Measurements from ENCODE around the gene USP6NL. TPM values are rescaled to one million over a fixed set of nuclear protein-coding genes. Genes with fewer than 3 reads are reported as not detected.

USP6NL gene
- total and polyA plus RNA-seq, 2 of the 13 experiments (the other 11 are each of a cell fraction or from before 2014, with no cell fraction given), result 10.5 to 22.9 TPM

GRCh38 chr10:11639849-11640764 lies 28.7 kb upstream of the USP6NL start (continued):
- TF ChIP-seq, protein P1, sequence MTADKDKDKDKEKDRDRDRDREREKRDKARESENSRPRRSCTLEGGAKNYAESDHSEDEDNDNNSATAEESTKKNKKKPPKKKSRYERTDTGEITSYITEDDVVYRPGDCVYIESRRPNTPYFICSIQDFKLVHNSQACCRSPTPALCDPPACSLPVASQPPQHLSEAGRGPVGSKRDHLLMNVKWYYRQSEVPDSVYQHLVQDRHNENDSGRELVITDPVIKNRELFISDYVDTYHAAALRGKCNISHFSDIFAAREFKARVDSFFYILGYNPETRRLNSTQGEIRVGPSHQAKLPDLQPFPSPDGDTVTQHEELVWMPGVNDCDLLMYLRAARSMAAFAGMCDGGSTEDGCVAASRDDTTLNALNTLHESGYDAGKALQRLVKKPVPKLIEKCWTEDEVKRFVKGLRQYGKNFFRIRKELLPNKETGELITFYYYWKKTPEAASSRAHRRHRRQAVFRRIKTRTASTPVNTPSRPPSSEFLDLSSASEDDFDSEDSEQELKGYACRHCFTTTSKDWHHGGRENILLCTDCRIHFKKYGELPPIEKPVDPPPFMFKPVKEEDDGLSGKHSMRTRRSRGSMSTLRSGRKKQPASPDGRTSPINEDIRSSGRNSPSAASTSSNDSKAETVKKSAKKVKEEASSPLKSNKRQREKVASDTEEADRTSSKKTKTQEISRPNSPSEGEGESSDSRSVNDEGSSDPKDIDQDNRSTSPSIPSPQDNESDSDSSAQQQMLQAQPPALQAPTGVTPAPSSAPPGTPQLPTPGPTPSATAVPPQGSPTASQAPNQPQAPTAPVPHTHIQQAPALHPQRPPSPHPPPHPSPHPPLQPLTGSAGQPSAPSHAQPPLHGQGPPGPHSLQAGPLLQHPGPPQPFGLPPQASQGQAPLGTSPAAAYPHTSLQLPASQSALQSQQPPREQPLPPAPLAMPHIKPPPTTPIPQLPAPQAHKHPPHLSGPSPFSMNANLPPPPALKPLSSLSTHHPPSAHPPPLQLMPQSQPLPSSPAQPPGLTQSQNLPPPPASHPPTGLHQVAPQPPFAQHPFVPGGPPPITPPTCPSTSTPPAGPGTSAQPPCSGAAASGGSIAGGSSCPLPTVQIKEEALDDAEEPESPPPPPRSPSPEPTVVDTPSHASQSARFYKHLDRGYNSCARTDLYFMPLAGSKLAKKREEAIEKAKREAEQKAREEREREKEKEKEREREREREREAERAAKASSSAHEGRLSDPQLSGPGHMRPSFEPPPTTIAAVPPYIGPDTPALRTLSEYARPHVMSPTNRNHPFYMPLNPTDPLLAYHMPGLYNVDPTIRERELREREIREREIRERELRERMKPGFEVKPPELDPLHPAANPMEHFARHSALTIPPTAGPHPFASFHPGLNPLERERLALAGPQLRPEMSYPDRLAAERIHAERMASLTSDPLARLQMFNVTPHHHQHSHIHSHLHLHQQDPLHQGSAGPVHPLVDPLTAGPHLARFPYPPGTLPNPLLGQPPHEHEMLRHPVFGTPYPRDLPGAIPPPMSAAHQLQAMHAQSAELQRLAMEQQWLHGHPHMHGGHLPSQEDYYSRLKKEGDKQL (CRISPR knock-in tag; IDR thresholded peaks at IDR 0.05; ENCODE audit: low read depth), result peak; percentile 99
- TF ChIP-seq KMT2B (CRISPR knock-in tag; IDR thresholded peaks at IDR 0.05) (0 out of 2 replicates have a peak, but pooled peaks have one; percentile 58), ZNF652 (CRISPR knock-in tag; IDR thresholded peaks at IDR 0.05; ENCODE audit: borderline replicate concordance, low read depth) (peak; percentile 59), NR2F2 (IDR thresholded peaks at IDR 0.05; ENCODE audit: borderline replicate concordance, low read depth) (peak; percentile 100), SIN3B (IDR thresholded peaks at IDR 0.05; ENCODE audit: low read length) (no peak), JUNB (CRISPR knock-in tag; IDR thresholded peaks at IDR 0.05; ENCODE audit: borderline replicate concordance) (0 out of 2 replicates have a peak, but pooled peaks have one; percentile 57), ZNF143 (CRISPR knock-in tag; IDR thresholded peaks at IDR 0.05) (no peak), MIER3 (CRISPR knock-in tag; IDR thresholded peaks at IDR 0.05; ENCODE audit: borderline replicate concordance) (peak; percentile 93; the same call in 1 of the 2 replicates), ZNF639 (CRISPR knock-in tag; conservative IDR thresholded peaks at IDR 0.05) (peak; percentile 61; the same call in 1 of the 2 replicates), ZNF615 (CRISPR knock-in tag; IDR thresholded peaks at IDR 0.05; ENCODE audit: borderline replicate concordance) (peak; percentile 90; the same call in 1 of the 2 replicates)
- TF ChIP-seq, protein P2, sequence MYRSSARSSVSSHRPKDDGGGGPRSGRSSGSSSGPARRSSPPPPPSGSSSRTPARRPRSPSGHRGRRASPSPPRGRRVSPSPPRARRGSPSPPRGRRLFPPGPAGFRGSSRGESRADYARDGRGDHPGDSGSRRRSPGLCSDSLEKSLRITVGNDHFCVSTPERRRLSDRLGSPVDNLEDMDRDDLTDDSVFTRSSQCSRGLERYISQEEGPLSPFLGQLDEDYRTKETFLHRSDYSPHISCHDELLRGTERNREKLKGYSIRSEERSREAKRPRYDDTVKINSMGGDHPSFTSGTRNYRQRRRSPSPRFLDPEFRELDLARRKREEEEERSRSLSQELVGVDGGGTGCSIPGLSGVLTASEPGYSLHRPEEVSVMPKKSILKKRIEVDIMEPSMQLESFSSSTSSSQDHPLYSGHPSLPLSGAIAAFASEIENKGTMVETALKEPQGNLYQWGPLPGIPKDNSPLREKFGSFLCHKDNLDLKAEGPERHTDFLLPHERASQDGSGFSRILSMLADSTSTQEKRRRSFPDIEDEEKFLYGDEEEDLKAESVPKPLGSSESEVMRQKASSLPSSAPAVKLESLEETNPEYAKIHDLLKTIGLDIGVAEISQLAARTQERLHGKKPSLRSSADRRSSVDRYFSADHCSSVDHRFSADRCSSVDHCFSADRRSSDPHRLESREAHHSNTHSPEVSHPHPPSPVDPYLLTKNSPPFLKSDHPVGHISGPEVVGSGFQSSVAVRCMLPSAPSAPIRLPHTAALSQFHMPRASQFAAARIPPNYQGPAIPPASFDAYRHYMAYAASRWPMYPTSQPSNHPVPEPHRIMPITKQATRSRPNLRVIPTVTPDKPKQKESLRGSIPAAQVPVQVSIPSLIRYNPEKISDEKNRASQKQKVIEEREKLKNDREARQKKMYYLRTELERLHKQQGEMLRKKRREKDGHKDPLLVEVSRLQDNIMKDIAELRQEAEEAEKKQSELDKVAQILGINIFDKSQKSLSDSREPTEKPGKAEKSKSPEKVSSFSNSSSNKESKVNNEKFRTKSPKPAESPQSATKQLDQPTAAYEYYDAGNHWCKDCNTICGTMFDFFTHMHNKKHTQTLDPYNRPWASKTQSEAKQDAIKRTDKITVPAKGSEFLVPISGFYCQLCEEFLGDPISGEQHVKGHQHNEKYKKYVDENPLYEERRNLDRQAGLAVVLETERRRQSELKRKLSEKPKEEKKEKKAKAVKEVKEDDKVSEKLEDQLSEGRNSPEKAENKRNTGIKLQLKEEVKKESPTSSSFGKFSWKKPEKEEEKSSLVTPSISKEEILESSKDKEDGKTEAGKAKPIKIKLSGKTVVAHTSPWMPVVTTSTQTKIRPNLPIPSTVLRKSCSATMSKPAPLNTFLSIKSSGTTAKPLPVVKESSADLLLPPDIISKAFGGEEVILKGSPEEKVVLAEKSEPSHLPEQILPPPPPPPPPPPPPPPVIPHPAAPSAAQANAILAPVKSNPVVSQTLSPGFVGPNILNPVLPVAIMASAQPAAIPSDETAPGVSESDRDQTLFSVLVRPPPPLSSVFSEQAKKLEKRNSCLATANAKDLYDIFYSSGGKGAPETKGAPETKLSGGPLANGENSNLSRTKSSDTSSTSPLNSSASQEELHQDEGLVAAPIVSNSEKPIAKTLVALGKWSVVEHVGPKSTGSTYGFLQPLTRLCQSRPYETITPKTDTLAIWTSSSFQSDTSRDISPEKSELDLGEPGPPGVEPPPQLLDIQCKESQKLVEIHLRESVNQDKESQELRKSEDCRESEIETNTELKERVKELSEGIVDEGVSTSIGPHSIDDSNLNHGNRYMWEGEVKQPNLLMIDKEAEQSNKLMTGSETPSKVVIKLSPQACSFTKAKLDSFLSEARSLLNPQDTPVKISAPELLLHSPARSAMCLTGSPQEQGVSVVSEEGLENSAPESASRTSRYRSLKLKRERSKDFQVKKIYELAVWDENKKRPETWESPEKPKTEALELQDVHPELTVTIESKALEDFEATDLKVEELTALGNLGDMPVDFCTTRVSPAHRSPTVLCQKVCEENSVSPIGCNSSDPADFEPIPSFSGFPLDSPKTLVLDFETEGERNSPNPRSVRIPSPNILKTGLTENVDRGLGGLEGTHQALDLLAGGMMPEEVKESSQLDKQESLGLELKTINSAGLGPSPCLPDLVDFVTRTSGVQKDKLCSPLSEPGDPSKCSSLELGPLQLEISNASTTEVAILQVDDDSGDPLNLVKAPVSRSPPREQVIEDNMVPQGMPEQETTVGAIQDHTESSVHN (CRISPR knock-in tag; IDR thresholded peaks at IDR 0.05), result peak; percentile 42; the same call in 1 of the 2 replicates

Data from HepG2 (cell line).